ENCODE measurements around the gene HAUS1.

GRCh38 chr18:46084431-46084830 lies 19.8 kb upstream of the HAUS1 start:
- TF ChIP-seq POLR2A (IDR thresholded peaks at IDR 0.05; ENCODE audit: low read depth, low read length) (no peak), POLR2AphosphoS5 (IDR thresholded peaks at IDR 0.05; ENCODE audit: low read depth, low read length) (no peak), TAF1 (IDR thresholded peaks at IDR 0.05; ENCODE audit: low read depth, low read length) (no peak), POU2F2 (IDR thresholded peaks at IDR 0.05; ENCODE audit: low read depth, low read length) (no peak), SPI1 (IDR thresholded peaks at IDR 0.05; ENCODE audit: low read depth, low read length) (no peak), PAX5 (IDR thresholded peaks at IDR 0.05; ENCODE audit: insufficient read depth, low read length, severe bottlenecking) (no peak)

Data from GM12891 (cell line).